CD14-positive monocyte (primary cell): ENCODE data around the gene HEPACAM2. TPM values are rescaled to one million over a fixed set of nuclear protein-coding genes. Genes with fewer than 3 reads are reported as not detected.
A peak's percentile ranks its signal among the peaks of the same experiment; 100 is the strongest.

Experiments used
- DNase-seq, 3 donors: peaks; one replicate each; pipeline ENCODE4 v3.0.0-alpha.2; 2011 to 2022
- H2AFZ ChIP-seq: 2 replicates; pipeline ENCODE4 v1.6.0; 2012; ENCODE audit warnings: mild to moderate bottlenecking, low read depth, low read length, inconsistent platforms; ENCODE audit not compliant: insufficient read depth, poor library complexity, severe bottlenecking
- H3K27ac ChIP-seq, 2 donors: 1 replicate in 1 of 2; 2 replicates in 1 of 2; pipeline ENCODE4 v1.5.1; 2012 to 2013; ENCODE audit warnings: low read length in 2 of 2, control low read depth in 1 of 2, inconsistent platforms in 1 of 2, low read depth in 1 of 2, mild to moderate bottlenecking in 1 of 2
- H3K27me3 ChIP-seq, 2 donors: one replicate each; pipeline versions ENCODE4 v1.6.0 to v1.6.1; 2011 to 2013; ENCODE audit warnings: low read length in 2 of 2; ENCODE audit not compliant: control insufficient read depth in 2 of 2, insufficient read depth in 2 of 2
- H3K36me3 ChIP-seq, 2 donors: replicated peaks in 1 of 2; 1 replicate in 1 of 2; 2 replicates in 1 of 2; pipeline versions ENCODE4 v1.5.1 to v1.6.1; 2012 to 2013; ENCODE audit warnings: low read length in 2 of 2, control low read depth in 1 of 2, inconsistent platforms in 1 of 2, mild to moderate bottlenecking in 1 of 2; ENCODE audit not compliant: insufficient read depth in 2 of 2, control insufficient read depth in 1 of 2
- H3K4me1 ChIP-seq, 2 donors: 1 replicate in 1 of 2; 2 replicates in 1 of 2; pipeline versions ENCODE4 v1.5.1 to v1.6.1; 2012 to 2013; ENCODE audit warnings: low read length in 2 of 2, control low read depth in 1 of 2, inconsistent platforms in 1 of 2, mild to moderate bottlenecking in 1 of 2, moderate library complexity in 1 of 2; ENCODE audit not compliant: insufficient read depth in 2 of 2, control insufficient read depth in 1 of 2
- H3K4me2 ChIP-seq: replicated peaks from 2 replicates; pipeline ENCODE3; 2012; ENCODE audit warnings: low read length, moderate library complexity, mild to moderate bottlenecking; ENCODE audit not compliant: poor library complexity, severe bottlenecking; ENCODE audit errors: extremely low read depth
- H3K4me3 ChIP-seq, 3 experiments: fragments of 200-600 bp in 1 of 3; sonication (generic) in 1 of 3; replicated peaks in 1 of 3; 1 replicate in 2 of 3; 2 replicates in 1 of 3; pipeline ENCODE4 v1.5.1; 2011 to 2013; ENCODE audit warnings: low read length in 3 of 3, mild to moderate bottlenecking in 3 of 3, control low read depth in 2 of 3, low read depth in 2 of 3, inconsistent platforms in 1 of 3, moderate library complexity in 1 of 3
- H3K79me2 ChIP-seq: 2 replicates; pipeline ENCODE4 v1.6.0; 2012; ENCODE audit warnings: mild to moderate bottlenecking, control low read depth, inconsistent platforms, low read length, moderate library complexity; ENCODE audit not compliant: insufficient read depth
- H3K9ac ChIP-seq: 2 replicates; pipeline ENCODE4 v1.6.0; 2017; ENCODE audit warnings: low read length, mild to moderate bottlenecking; ENCODE audit not compliant: insufficient read depth, poor library complexity, severe bottlenecking
- H3K9me3 ChIP-seq, 2 donors: replicated peaks in 1 of 2; 1 replicate in 1 of 2; 2 replicates in 1 of 2; pipeline versions ENCODE4 v1.5.1 to v1.6.1; 2012 to 2013; ENCODE audit warnings: low read length in 2 of 2, control low read depth in 1 of 2; ENCODE audit not compliant: control insufficient read depth in 1 of 2, insufficient read depth in 1 of 2
- H4K20me1 ChIP-seq: 2 replicates; pipeline ENCODE4 v1.6.0; 2012; ENCODE audit warnings: mild to moderate bottlenecking, low read length, control low read depth, moderate library complexity; ENCODE audit not compliant: insufficient read depth
- H3K27ac Mint-ChIP-seq, 7 donors: one replicate each; pipeline ENCODE4 v1.8.0; 2020; ENCODE audit warnings: mild to moderate bottlenecking in 7 of 7, mixed read lengths in 7 of 7, moderate library complexity in 6 of 7, inconsistent platforms in 2 of 7
- H3K27me3 Mint-ChIP-seq, 3 donors: one replicate each; pipeline ENCODE4 v1.8.0; 2021 to 2022; ENCODE audit warnings: low read depth in 3 of 3, mild to moderate bottlenecking in 3 of 3, mixed read lengths in 3 of 3, moderate library complexity in 3 of 3, inconsistent platforms in 1 of 3
- H3K36me3 Mint-ChIP-seq, 2 donors: one replicate each; pipeline ENCODE4 v1.8.0; 2020; ENCODE audit warnings: mixed read lengths in 2 of 2, inconsistent platforms in 1 of 2, mild to moderate bottlenecking in 1 of 2
- H3K4me1 Mint-ChIP-seq: one replicate; pipeline ENCODE4 v1.8.0; 2020; ENCODE audit warnings: mild to moderate bottlenecking, mixed read lengths
- H3K4me3 Mint-ChIP-seq, 2 donors: one replicate each; pipeline ENCODE4 v1.8.0; 2020; ENCODE audit warnings: mild to moderate bottlenecking in 2 of 2, mixed read lengths in 2 of 2, moderate library complexity in 1 of 2
- H3K9me3 Mint-ChIP-seq, 7 donors: one replicate each; pipeline ENCODE4 v1.8.0; 2020 to 2022; ENCODE audit warnings: mixed read lengths in 7 of 7, mild to moderate bottlenecking in 6 of 7, moderate library complexity in 6 of 7, inconsistent platforms in 2 of 7
- WGBS: methylation state at CpG from one replicate; pipeline ENCODE4 v1.1.5; 2013; ENCODE audit warnings: missing lambda C conversion rate; ENCODE audit not compliant: insufficient coverage; 5-methylcytosine and 5-hydroxymethylcytosine counted together
- intact Hi-C, 2 donors: fragments of 100-400 bp; cut with micrococcal nuclease; formaldehyde crosslinking; loops; one replicate each; pipeline versions ENCODE4 v1.15.0 to v1.15.1; 2023
- polyA plus RNA-seq, 3 donors: library from polyadenylated mRNA; depleted of rRNA in 1 of 3; unstranded in 2 of 3; stranded (reverse) in 1 of 3; fragments of 300-500 nt in 2 of 3; fragments of >200 nt in 1 of 3; fragmentation: Illumina TruSeq in 2 of 3; gene quantifications; 1 replicate in 2 of 3; 2 replicates in 1 of 3; pipeline ENCODE4 v1.2.3, GENCODE V29; 2012 to 2021
- TF ChIP-seq, protein P1 (sequence below): fragments of 200-600 bp; IDR thresholded peaks from one replicate; pipeline ENCODE4 v1.8.0; 2022; ENCODE audit warnings: antibody characterized with exemption, mild to moderate bottlenecking

HEPACAM2 gene
- polyA plus RNA-seq, 3 donors = 0.11 TPM; not detected in 2

- Mint-ChIP-seq H3K27me3 (no peaks in the 10 kb centered on the region), H3K9me3 (no peaks in the 10 kb centered on the region), H3K36me3 (peaks cover 18 to 20% of the 10 kb centered on the region in 2 donors), H3K27ac (no peak overlapping the region), H3K4me1 (no peaks in the 10 kb centered on the region), H3K4me3 (no peak overlapping the region)
- no peak for DNase-seq
- Histone ChIP-seq H3K4me3 (no peak overlapping the region), H4K20me1 (peaks cover 29% of the 10 kb centered on the region), H3K27ac (no peak overlapping the region), H3K9ac (no peak overlapping the region), H3K79me2 (peaks cover 11% of the 10 kb centered on the region), H3K9me3 (no peaks in the 10 kb centered on the region), H3K4me1 (no peaks in the 10 kb centered on the region), H3K36me3 (peaks cover 6 to 22% of the 10 kb centered on the region in 2 donors), H3K27me3 (no peaks in the 10 kb centered on the region), H3K4me2 (no peak overlapping the region), H2AFZ (no peak overlapping the region)
- WGBS = 93% methylated on average over 3 of the region's 5 CpGs
- TF ChIP-seq, protein P1, sequence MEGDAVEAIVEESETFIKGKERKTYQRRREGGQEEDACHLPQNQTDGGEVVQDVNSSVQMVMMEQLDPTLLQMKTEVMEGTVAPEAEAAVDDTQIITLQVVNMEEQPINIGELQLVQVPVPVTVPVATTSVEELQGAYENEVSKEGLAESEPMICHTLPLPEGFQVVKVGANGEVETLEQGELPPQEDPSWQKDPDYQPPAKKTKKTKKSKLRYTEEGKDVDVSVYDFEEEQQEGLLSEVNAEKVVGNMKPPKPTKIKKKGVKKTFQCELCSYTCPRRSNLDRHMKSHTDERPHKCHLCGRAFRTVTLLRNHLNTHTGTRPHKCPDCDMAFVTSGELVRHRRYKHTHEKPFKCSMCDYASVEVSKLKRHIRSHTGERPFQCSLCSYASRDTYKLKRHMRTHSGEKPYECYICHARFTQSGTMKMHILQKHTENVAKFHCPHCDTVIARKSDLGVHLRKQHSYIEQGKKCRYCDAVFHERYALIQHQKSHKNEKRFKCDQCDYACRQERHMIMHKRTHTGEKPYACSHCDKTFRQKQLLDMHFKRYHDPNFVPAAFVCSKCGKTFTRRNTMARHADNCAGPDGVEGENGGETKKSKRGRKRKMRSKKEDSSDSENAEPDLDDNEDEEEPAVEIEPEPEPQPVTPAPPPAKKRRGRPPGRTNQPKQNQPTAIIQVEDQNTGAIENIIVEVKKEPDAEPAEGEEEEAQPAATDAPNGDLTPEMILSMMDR = no peak
- intact Hi-C loops = no loop called here
Measured at GRCh38 chr7:93249491-93250148, 23.4 kb upstream of the HEPACAM2 start.

DNA sequence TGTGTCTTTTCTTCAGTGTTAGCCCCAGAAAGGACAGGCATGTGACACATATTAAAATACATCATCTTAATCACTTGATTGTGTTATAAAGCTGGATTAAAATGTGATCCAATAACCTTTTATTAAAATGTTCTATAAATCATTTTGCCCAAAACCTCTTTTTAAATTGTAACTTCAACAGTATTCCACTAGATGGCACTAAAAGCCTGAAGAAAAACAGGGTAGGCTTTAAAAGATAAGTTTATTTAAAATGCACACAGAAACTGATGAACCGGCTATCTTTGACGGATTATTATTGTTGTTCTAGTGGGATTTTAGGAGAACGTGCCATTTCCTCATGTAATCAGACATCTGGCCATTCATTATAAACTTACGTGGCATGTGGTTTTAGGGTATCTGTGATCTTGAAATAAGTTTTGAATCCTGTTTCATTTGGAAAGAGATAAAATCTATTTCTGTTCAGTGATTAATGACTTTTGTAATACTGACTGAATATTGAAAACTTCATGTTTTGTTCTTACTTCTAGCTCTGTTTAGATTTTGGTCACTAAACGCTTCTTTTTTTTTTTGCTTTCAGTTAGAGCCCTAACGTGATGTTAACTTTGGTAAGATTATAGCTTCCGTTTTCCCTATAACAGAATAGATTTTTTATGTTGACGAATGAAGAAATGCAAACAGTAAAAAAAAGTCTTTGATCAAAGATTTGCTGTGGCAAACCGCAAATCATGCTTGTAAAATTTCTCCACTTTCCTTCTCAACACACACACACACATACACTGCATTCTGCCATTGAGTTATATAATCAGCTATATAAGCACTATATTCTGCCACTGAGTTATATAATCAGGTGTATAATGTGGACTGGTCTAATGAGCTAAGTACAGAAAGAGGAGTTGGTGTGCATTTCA is 19.5 kb upstream of the HEPACAM2 start:
- no peak overlapping the region for H3K4me3 Mint-ChIP-seq
- TF ChIP-seq, protein P1 = peak; percentile 79
- H3K27ac Mint-ChIP-seq = no peak overlapping the region
- H3K9ac ChIP-seq = no peak overlapping the region
- no CpG with 5 or more reads among the region's 9 CpGs for WGBS
- no peaks in the 10 kb centered on the region for H3K4me1 Mint-ChIP-seq
- no peak overlapping the region for H3K4me3 ChIP-seq
- peaks cover 11% of the 10 kb centered on the region for H3K79me2 ChIP-seq
- H3K36me3 ChIP-seq = peaks cover 12 to 15% of the 10 kb centered on the region in 2 donors
- no peaks in the 10 kb centered on the region for H3K9me3 Mint-ChIP-seq
- peaks cover 34% of the 10 kb centered on the region for H4K20me1 ChIP-seq
- DNase-seq = peak in 1 of 3 donors; percentile 21
- H3K36me3 Mint-ChIP-seq = peaks cover 5 to 13% of the 10 kb centered on the region in 2 donors
- no peak overlapping the region for H2AFZ ChIP-seq
- H3K4me1 ChIP-seq = no peaks in the 10 kb centered on the region
- no peaks in the 10 kb centered on the region for H3K9me3 ChIP-seq
- H3K4me2 ChIP-seq = no peak overlapping the region
- intact Hi-C loops = no loop called here
- no peaks in the 10 kb centered on the region for H3K27me3 Mint-ChIP-seq
- H3K27ac ChIP-seq = no peak overlapping the region
- H3K27me3 ChIP-seq = no peaks in the 10 kb centered on the region
